HG02798 (cell line): ENCODE measurements around the gene ADAMTS17.
"Not testable (repeated sequence)": the region's sequence is repeated elsewhere in the genome, so short reads cannot be mapped to it uniquely, and the experiment has no call there.

Experiments
- ATAC-seq: cut with Tn5 transposase; IDR thresholded peaks from one replicate; pipeline ENCODE4 v1.9.1; 2021; ENCODE audit warnings: mild to moderate bottlenecking; ENCODE audit not compliant: unreplicated experiment, poor library complexity

Gene ADAMTS17

DNA sequence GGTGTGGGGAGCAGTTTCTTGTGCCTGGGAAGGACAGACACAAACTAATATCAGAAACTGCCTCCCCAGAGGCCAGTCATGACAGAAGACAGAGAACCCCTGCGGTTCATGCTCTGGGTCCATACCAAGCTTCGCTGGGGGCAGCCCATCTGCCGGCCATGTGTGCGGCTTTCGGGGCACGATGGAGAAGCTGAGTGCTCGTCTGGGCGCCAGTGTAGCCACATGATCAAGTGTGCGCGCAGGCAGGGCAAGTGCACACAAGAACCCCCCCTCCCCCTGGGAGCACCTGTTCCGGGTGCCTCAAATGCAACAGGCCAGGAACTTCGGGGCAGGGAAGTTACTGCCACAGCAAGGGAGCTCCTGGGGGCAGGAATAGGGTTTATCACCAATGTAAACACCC lies 1.8 kb downstream of the ADAMTS17 start:
- ATAC-seq: no peak

DNA sequence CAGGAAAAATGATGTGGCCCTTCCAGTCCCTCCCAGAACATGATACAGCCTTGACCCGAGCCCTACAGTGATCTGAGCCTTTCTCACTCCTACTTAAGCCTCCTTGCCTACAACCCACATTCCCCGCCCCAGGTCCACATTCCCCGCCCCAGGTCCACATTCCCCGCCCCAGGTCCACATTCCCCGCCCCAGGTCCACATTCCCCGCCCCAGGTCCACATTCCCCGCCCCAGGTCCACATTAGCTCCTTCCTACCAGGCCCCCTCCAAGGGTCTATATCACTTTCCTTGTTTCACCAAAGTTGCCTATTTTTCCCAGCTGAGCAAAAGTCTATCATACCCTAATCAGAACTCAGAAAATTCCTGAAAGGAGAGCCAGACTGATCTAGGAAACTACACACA lies 2.3 kb downstream of the ADAMTS17 start:
- not testable (repeated sequence) for ATAC-seq

DNA sequence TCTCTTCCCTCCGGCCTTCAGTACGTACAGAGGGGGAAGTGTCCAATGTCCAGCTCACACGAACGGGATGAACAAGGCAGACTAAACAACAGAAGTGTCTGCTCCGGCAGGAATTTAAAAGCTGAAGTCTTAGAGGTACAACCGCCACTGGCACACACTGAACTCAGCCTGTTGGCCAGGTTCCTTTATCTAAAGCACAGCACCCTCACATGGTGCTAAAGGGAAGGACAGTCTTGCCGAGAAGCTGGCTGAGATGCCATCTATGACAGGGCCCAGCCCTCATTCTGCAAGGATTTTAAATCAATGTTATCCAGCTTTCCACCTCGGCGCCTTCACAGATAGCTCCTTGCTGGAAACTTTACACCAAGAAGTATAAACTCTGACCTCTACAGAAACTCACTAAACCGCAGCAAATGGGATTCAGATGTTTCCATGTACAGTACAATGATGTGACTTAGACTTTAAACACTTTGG lies 2.8 kb downstream of the ADAMTS17 start:
- no peak for ATAC-seq

DNA sequence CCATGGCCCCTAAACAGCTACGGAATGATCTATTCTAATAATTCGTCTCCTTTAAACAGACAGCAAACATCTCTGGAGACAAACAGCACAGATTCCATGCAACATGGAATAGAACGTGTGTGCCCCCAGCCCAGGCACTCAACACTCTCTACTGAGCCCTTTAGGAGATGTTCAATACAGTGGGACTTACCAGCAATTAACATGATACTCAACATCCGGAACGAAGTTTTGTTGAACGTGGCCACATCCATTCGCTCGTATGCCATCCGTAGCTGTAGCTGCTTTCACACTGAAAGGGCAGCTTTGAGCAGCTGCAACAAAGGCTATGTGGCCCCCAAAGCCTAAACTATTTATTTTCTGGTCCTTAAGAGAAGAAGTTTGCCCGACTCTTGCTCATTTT lies 3.5 kb downstream of the ADAMTS17 start:
- no peak for ATAC-seq

DNA sequence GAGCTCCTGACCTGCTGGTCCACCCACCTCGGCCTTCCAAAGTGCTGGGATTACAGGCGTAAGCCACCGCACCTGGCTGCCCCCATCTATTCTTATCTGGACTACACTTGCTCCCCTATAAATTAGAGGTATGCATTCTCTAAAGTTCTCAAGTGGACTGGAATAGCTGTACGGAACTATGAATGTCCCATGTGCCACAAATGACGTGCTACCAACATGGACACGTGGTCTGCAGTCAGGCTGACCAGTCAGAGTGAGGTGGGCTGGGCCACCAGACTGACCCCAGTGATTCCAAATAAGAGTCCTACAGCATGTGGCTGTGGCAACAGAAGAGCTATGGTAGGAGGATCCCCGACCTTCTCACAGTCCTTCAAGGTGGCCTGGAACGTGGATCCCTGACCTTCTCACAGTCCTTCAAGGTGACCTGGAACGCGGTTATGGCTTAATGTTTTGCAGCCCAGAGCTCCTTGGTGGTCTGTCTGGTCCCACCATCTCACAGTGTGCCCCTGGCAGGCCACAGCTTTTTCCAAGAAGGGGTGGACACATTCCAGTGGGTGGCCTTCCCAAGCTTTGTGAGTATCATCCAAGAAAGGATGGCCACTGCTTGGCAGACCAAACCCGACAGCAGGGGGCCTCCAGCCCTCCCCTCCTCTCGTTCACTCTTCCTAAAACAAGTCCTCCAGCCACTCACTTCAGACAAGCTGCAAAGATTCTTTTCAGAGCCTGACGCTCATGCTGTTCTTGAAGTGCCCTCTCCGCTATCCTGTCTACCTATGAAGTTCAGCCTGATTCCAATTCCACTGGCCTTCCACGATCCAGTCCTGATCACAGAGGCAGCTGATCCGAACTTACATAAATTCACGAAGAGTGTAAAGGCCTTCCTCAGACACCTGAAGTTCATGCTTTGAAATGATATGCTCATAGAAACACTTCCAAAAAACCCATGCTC lies 4.4 kb downstream of the ADAMTS17 start:
- ATAC-seq: no peak

DNA sequence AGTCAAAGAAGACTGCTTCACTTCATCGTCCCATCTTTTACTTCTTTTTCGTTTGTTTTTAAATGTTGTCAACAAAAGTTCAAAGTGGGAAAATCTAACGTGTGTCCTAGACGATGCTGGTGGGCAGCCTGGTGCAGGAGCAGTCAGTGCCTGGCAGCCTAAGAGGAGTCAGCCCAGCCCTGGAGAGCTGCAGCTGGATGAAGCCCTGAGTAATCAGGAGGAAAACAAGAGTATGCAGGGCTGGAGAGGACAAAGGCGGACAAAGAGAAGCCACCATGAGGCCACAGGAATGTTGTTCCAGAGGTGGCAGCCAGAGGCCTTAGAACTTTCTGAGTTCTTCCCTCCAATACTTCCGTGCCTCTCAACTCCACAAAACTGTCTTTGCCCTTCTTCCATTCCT lies 5.7 kb downstream of the ADAMTS17 start:
- ATAC-seq: no peak

DNA sequence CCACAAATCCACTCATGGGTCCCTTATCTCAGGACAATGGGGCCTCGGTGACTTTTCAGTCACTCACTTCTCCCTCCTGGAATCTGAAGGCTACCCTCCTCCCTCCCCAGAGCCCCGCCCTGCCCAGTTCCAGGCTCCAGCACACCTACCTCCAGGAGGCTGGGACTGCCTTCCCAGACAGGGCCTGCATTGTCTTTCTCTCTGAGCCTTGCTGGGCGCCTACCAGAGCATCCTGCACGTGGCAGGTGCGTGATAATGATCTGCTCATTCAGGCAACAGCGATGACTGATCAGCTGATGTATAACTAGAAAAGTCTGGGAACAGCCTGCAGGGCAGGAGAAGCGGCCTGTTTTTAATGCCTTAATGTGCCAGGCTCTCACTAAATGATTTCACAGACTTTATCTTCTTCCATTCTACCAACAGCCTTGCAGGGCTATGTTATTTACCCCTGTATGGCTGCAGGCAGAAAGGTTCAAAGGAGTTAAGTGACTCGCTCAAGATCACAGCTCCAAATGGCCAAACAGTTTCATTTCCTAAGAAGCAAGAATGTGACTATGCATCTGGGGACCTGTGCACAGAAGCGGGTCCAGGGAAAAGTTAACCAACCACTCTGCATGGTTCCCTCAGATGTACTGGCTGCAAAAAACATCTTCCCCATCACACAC lies 6.3 kb downstream of the ADAMTS17 start:
- ATAC-seq: no peak

DNA sequence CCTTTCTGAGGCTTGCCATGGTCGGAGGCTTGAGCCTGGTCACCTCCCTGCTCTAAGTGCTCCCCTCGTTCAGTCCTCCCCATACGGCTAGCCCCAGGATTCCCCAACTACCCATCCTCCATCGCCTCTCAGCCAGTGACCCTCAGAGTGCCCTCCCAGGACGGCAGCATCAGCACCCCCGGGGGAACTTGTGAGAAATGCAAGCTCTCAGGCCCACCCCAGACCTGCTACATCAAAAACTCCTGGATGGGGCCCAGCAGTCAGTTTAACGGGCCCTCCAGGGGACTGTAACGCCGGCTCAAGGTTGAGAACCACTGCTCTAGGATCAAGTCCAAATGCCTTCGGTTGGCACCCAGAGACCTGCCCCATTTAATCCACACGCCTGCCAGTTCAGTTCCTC lies 6.9 kb downstream of the ADAMTS17 start:
- no peak for ATAC-seq

DNA sequence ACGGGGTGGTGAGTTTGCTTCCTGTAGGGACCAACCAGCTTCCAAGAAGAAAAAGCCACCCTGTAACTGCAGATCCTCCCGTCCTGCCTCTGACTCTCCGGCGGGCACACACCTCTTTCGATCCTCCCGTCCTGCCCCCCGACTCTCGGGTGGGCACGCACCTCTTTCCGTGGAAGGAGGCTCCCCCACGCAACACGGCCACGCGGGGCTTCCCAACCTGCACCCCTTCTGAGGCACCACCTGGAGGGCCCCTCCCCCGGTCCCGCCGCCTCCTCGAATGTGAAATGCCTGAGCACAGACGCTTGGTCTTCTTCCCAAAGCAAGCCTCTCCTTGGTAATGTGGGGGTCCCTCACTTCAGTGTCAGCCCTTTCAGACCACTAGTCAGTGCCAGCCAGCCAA lies 7.3 kb downstream of the ADAMTS17 start:
- ATAC-seq: no peak

DNA sequence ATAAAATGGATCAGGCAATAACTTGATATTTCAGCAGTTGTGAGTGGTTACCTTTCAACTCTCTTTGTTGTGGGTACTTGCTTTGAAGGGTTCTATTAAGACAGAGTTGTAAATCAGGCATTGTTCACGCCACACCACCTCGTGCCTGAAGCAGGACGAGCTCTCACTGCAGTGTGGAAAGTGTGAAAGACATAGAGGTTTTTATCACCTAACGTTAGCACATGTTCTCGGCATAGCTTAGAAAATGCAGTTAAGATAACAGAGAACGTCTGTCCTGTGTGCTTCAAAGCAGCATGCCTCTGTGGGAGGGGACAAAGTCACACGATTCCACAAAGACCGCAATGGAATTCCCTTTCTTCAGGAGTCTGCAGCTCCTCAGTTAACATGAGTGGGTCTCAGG lies 7.8 kb downstream of the ADAMTS17 start:
- no peak for ATAC-seq

DNA sequence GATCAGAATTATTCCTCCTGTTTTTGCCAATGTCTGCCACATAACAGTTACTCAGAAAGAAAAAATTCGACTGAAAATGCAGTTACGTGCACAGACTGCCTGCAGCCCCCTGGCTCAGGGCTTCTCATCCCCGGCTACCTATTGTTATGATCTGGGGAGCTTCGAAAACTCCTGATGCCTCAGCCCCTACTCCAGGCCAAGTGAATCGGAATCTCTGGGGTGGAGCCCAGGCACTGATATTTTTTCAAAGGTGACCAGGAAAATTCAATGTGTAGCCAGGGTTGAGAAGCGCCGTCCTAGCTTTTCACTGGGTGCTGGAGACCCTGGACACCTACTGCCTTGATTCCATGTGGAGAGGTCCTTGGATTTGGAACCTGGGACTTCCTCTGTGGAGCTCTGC lies 8.5 kb downstream of the ADAMTS17 start:
- ATAC-seq: no peak

DNA sequence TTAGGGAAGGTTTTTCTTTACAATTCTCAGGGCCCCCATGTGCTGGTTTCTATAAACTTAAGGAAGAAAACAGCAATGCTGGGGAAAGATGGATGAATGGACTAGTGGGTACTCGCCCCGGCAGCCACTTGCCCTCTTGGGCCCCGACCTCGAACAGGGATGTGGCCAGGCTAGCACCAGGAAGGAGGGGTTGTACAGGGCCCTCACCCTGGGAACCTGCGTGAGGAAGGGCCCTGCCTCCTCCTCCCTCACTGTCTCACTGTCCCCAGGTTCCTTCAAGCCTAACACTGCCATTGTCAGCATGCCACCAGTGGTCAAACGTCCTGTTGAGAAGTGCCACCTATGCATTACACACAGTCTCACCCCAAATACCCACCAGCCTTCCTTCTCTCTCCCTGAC lies 9.1 kb downstream of the ADAMTS17 start:
- ATAC-seq: no peak

DNA sequence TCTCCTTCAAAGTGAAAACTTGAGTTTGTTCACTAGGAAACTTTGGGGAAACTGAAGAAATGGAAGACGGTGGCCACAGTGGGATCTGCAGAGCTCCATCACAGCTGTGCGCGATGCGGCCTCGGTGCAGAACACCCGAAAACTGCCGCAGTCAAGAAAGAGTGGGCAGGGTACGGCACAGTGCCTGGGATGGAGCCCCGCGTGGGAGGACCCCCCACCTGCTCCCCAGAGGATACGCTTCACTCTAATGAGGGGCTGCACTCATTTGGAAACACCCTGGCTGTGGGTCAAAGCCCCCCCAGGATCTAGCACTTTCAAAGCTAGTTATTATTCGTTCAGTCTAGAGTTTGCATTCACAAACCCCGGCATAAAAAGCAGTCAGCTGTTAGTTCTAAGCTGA lies 9.5 kb downstream of the ADAMTS17 start:
- no peak for ATAC-seq

DNA sequence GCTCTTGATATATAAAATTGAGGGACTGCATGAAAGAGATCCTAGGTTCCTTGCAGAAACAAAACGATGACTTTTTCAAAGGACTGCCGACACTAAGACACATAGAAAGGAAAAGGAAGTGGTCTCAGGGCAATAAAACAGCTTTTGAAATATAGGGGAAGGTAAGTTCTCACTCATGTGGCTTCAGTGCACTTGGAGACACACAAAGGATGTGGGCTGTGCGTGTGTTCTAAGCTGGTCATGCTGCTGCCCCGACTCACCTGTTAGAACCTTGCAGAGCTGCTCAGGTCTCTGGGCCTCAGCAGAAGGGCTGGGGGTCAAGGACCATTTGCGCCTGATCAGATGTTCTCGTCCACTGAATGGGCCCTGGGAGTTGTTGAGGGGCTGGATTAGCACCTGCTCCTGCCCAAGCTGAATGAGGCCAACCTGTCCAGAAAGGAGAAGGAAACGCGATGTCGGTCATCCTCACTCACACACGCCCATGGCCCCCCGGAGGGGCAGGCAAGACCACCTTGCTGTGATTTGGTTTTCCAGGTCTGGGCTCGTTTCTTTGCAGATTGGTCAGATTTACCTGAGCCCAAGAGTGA lies 11.1 kb downstream of the ADAMTS17 start:
- no peak for ATAC-seq

DNA sequence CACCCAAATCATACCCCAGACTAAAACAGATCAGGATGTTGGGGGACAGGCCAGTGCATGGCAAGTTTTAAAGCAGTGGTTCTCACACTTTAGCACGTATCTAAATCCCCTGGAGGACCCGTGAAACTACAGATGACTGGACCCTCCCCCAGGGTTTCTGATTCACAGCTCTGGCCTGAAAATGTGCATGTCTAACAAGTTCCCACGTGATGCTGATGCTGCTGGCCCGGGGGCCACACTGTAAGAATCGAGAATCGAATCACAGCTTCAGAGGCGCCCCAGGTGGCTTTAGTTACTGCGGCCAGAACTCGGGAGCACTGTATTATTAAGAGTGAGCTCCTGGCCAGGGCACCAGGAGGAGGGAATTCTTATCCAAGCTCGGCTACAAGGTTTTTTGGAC lies 11.6 kb downstream of the ADAMTS17 start:
- ATAC-seq: no peak

DNA sequence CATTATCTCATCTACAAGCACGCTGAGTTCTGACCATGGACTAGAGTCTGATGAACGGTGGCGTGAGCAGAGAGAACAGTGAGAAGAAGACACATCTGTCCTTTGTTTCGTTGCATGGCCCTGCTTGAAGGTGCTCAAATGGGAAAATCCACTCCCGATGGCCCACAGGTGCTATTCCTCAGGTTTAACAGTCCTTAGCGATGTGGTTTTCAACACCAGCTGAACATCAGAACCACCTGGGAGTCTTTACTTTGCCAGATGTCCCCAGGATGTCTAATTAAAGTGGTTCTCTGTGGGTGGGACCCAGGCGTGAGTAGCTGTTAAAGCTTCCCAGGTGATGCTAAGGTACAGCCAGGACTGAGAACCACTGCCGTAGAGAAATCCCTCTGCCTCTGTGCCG lies 13.0 kb downstream of the ADAMTS17 start:
- no peak for ATAC-seq

DNA sequence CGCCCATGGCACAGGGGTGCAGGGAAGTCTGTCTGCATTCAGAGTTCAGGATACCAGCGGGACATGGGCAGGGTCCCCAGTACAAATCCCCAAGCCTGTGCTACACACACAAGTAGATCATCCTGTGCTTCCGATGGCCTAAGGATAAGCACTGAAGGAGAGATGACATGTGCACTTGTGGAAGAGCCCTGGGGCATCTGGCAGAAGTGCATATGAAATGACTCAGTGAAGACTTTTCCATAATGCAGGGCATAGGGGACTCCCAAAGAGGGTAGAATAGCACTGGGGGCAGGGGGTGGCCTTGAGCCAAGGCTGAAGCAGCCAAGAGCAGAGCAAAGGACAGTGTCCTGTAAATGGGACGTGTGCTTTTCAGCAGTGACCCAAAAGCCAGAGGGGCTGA lies 22.9 kb downstream of the ADAMTS17 start:
- no peak for ATAC-seq

DNA sequence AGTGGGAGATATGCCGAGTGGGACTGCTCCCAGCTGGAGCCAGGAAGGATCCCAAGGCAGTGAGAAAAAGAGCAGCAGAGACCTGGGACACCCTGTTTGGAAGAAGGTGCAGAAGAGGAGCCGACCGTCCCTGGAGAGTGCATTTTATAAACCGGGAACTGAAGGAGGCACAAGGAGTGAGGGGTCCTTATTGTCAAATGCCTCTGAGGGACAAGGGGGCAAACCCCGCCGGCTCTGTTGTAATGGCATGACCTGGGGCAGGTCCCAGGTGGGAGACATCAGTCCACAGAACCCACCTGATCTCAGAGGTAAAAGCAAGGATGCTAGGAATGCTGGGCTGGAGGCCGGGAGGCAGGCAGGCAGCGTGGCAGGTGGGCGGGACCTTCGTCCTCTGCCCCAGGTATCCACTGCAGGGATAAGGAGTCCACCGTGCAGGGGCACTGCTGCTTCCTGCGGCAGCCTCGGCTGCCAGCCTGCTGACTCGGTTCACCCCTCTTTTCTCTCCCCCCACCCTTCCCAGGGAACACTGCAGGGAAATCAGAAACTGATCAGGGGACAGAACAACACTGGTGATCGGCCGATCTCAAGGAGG lies 26.9 kb downstream of the ADAMTS17 start:
- no peak for ATAC-seq

DNA sequence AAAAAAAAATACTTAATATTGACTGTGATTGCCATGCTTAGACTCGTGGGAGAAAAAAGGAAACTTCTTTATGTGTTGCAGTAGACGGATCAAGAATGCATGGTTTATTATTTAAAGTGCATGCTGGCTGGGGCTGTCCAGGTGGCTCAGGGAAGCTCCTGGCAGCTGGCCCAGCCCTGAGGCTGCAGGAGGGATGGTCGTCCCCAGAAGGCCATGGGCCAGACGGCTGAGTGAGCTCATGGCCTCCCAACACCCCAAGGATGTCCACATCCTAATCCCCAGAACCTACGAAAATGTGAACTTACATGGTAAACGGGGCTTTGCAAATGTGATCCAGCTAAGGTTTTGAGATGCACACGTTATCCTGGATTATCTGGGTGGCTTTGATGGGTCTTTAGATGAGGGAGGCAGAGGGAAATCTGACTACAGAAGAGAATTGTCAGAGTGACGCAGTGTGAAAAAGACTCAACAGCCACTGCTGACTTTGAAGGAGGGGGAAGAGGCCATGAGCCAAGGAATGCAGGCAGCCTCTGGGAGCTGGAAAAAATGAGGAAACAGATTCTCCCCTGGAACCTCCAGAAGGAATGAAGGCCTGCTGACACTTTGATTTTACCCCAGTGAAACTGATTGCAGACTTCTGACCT lies 29.8 kb downstream of the ADAMTS17 start:
- ATAC-seq: no peak

DNA sequence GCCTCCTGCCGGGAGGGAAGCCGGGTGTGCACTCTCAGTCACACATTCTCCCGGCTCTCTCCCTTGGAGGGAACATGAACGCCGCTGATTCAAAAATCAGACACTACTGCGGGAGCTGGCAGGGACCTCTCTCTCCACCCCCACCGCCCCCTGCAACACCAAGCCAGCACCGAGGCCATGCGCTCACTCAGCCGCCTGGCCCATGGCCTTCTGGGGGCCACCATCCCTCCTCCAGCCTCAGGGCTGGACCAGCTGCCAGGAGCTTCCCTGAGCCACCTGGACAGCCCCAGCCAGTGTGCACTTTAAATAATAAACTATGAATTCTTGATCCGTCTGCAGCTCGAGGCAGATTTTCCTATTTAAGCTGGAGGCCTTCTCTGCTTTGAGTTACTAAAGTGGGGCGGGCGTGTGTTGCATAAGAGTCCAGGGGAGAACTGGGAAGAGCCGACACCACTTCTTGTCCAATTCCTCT lies 30.6 kb downstream of the ADAMTS17 start:
- no peak for ATAC-seq
